NCI-H510A (cell line): ENCODE measurements around the gene PGF.
"Not testable (repeated sequence)": the region's sequence is repeated elsewhere in the genome, so short reads cannot be mapped to it uniquely, and the experiment has no call there.

Experiments
- DNase-seq: peaks from one replicate; lab custom pipeline; 2025; lab: John Stamatoyannopoulos, UW

PGF gene

DNA sequence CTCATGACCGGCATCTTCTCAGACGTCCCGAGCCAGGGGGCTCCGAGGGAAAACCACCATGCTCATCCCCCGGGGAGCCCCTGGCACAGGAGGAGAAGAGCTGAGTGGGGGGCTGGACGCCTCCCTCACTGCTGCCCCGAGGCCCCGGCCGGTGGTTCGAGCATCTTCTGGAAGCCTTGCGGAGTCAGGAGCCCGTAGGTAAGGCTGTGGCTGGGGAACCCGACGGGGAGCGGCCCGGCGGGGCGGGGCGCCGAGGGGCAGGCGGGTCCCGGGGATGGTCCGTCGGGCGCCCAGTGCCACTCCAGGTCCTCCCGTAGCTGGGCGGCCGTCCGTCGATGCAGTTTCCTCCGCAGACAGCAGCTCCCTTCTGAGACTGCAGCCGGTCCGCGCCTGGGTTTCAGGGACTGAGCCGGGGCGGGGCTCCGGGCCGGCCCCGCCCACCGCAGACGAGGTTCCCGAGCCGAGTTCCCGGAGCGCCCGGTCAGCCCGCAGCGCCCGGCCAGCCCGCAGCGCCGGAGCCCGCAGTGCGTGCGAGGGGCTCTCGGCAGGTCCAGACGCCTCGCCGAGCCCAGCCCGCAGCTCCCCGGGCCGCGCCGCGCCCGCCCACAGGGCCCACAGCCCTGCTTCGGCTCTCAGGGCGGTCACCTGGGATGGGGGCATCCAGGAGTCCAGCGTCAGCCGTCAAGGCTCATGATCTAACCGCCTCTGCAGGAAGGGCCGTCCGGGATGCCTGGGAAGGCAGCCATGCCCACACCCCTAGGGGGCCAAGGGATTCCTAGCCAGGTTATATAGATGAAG is at the start of gene PGF:
TSS of gene PGF (minus strand) at position 369 of the 798 bp plus-strand sequence. CDS start at position 14, 355 bp downstream.
- peak; percentile 21 for DNase-seq

DNA sequence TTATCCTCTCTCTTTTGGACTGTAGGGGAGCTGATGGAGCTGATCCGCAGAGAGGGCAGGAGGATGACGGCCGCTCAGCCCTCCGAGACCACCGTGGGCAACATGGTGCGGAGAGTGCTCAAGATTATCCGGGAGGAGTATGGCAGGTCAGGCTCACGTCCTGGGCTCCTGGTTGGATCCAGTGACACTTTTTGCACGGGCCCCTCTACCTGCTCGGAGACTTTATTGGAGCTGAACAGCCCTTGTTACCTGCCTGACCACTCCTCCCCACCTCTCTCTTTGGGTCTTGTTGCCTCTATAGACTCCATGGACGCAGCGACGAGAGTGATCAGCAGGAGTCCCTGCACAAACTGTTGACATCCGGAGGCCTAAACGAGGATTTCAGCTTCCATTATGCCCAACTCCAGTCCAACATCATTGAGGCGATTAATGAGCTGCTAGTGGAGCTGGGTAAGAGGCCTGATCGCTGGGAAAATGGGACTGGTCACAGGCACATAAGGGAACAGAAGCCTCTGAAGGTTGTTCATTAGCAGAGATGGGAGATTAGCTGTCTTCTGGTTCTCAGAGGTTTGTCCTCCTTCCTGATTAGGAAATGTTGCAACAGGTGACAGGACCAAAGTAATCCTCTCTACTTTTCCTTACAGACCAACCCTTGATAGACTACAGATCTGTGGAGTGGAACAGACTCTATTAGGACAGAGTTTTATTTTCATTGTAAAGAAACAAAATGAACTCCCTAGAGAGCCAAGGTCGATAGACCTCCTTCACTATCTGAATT is 48.0 kb upstream of the PGF start:
- DNase-seq, result no peak

- DNase-seq, result peak; percentile 96
Measured at GRCh38 chr14:75002392-75003249, 47.2 kb upstream of the PGF start, which contains the start of gene EIF2B2. EIF2B2 (plus strand) TSS chr14:75002921; CDS start chr14:75002991, 70 bp downstream.

DNA sequence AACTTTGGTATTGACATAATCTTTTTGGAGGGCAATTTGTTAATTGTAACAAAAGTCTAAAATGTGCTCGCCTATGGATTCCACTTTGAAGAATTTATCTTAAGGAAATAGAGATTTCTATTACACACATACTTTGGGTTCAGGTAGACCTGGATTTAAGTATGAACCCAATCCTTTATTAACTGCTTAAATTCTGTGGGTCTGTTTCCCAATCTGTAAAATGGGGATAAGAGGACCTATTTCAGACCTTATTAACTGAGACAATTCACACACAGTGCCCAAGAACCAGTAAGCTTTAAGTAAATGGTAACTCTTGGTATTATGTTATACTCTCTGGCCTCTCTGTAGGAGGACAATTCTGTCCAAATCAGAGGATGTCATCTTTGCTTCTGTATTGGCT is 46.5 kb upstream of the PGF start:
- no peak for DNase-seq

GRCh38 chr14:75001261-75001660 is 45.9 kb upstream of the PGF start:
- no peak for DNase-seq

DNA sequence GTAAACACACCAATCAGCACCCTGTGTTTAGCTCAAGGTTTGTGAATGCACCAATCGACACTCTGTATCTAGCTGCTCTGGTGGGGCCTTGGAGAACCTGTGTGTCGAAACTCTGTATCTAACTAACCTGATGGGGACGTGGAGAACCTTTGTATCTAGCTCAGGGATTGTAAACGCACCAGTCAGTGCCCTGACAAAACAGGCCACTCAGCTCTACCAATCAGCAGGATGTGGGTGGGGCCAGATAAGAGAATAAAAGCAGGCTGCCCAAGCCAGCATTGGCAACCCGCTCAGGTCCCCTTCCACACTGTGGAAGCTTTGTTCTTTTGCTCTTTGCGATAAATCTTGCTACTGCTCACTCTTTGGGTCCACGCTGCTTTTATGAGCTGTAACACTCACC is 40.4 kb upstream of the PGF start:
- not testable (repeated sequence) for DNase-seq

- DNase-seq, result not testable (repeated sequence)
Measured at GRCh38 chr14:74994182-74994581, 38.8 kb upstream of the PGF start.

DNA sequence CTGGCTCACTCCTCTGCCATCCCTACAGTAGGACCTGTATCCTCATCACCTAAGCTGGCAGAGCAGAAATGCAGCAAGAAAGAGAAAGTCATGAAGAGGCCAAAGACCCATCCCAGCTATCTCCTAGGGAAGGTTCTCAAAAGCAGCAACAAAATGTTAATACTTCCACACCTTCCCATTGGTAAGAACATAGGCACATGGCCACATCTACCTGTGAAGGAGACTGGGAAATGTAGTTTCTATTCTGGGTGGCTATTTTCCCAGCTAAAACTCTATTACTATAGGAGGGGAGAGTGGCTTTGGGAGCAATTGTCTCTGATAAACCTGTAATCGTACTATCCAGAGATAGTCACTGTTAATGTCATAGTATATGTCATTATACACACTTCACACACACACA is 33.6 kb upstream of the PGF start:
- DNase-seq, result no peak

GRCh38 chr14:74988131-74988530 is 32.7 kb upstream of the PGF start:
- no peak for DNase-seq

DNA sequence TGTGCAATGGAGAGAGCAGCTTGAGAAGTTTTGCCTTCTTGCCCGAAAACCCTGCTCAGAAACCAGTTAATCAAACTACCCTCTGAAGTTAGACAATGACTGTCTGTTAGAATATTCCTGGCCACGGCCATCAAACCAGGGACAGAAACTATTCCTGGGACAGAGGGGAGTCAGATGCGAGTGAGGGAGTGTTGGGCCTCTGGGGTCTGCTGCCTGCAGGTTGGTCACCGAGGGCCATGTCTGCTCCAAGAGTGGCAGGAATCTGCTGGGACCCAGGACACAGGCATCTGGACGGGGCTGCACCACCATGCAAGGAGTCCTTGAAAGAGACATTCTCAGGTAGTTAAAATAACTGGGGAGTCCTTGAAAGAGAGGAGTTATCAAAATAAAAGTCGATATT is 30.4 kb upstream of the PGF start:
- no peak for DNase-seq

GRCh38 chr14:74985028-74985310 is 29.6 kb upstream of the PGF start:
- no peak for DNase-seq

GRCh38 chr14:74984236-74985027 is 29.0 kb upstream of the PGF start:
- no peak for DNase-seq

DNA sequence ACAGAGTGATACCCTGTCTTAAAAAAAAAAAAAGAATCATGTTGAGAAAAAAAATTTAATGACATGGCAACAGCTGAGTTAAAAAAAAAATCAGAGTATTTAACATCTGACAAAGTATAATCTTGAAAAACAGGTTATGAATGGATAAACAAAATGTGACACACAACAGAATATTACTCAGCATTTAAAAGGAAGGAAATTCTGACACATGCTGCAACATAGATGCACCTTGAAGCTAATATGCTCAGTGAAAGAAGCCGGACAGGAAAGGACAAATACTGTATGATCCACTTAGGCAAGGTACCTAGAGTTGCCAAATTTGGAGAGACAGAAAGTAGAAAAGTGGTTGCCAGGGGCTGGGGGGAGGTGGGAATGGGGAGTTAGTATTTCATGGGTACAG is 27.9 kb upstream of the PGF start:
- no peak for DNase-seq

GRCh38 chr14:74982661-74983060 is 27.3 kb upstream of the PGF start:
- no peak for DNase-seq

GRCh38 chr14:74981833-74982232 is 26.4 kb upstream of the PGF start:
- DNase-seq, result no peak

DNA sequence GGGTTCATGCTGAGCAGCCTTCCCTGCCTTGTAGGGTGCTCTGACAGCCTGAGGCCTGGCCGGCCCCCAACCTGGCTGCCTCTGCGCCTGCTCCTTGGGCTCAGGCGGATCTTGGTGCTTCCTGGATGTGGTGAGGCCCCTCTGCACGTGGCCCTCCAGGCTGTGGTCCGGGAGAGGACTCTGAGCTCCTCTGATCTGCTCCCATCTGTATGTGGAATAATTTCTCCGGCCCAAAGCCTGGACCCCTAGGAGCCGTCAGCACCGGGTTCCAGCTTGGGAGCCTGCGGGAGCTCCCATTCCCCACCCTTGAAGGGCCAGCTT is 26.0 kb upstream of the PGF start:
- no peak for DNase-seq

GRCh38 chr14:74980731-74981461 is 25.5 kb upstream of the PGF start:
- no peak for DNase-seq

GRCh38 chr14:74980398-74980730 is 25.0 kb upstream of the PGF start:
- DNase-seq, result no peak

GRCh38 chr14:74979442-74980397 is 24.3 kb upstream of the PGF start:
- DNase-seq, result no peak

- no peak for DNase-seq
Measured at GRCh38 chr14:74979029-74979428, 23.6 kb upstream of the PGF start.
